HL-60 (cell line): ENCODE results near the gene CTSH.

Experiments
- REST ChIP-seq: IDR thresholded peaks from 2 replicates; pipeline ENCODE4 v1.6.1; 2012; ENCODE audit warnings: low read depth; ENCODE audit not compliant: insufficient replicate concordance
- TF ChIP-seq, protein P1 (sequence below): IDR thresholded peaks from one replicate; pipeline ENCODE4 v1.5.1; 2011; ENCODE audit warnings: low read length, control low read depth, inconsistent platforms; ENCODE audit not compliant: insufficient read depth

DNA sequence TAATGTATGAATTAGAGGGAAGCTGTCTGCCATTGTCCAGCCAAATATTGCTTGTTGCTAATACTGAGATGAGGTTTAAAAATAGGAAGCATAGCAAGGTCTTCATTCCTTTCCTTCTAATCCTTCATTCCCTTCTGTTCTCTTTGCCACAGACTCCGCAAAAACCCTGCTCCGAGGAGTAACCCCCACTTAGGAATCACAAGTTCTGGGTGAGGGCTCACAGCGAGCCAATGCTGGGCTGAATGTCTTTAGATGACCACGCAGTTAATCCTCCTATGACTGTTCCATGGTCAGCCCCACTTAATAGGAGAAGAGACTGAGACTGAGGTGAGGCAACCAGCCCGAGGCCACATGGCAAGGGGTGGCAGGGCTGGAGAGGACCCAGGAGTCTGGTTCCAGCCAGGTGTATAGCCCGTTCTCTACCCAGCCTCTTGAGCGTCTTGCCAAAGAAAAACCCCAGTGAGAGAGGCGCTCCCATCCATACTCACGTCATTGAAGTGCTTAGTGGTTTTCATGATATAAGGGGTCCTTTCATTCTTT lies 44.9 kb upstream of the CTSH start:
- TF ChIP-seq, protein P1, sequence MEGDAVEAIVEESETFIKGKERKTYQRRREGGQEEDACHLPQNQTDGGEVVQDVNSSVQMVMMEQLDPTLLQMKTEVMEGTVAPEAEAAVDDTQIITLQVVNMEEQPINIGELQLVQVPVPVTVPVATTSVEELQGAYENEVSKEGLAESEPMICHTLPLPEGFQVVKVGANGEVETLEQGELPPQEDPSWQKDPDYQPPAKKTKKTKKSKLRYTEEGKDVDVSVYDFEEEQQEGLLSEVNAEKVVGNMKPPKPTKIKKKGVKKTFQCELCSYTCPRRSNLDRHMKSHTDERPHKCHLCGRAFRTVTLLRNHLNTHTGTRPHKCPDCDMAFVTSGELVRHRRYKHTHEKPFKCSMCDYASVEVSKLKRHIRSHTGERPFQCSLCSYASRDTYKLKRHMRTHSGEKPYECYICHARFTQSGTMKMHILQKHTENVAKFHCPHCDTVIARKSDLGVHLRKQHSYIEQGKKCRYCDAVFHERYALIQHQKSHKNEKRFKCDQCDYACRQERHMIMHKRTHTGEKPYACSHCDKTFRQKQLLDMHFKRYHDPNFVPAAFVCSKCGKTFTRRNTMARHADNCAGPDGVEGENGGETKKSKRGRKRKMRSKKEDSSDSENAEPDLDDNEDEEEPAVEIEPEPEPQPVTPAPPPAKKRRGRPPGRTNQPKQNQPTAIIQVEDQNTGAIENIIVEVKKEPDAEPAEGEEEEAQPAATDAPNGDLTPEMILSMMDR: no peak
- no peak for TF ChIP-seq REST
